ENCODE data around the gene GORASP1. TPM values are rescaled to one million over a fixed set of nuclear protein-coding genes. Genes with fewer than 3 reads are reported as not detected.
A peak's percentile ranks its signal among the peaks of the same experiment; 100 is the strongest.

Gene GORASP1
- total and polyA plus RNA-seq, 2 of the 13 experiments (the other 11 are each of a cell fraction or from before 2014, with no cell fraction given): 36.4 to 39.8 TPM

- TF ChIP-seq MAX (IDR thresholded peaks at IDR 0.05) (peak; percentile 72), REST (IDR thresholded peaks at IDR 0.05; ENCODE audit: borderline replicate concordance in 1 of 2, low read depth in 1 of 2, low read length in 2 of 2) (peak in 1 of 2 experiments; percentile 45; a peak in 1 of 4 replicates), ZNF343 (CRISPR knock-in tag; IDR thresholded peaks at IDR 0.05) (peak; percentile 78), CENPX (CRISPR knock-in tag; IDR thresholded peaks at IDR 0.05) (no peak), ARID4A (CRISPR knock-in tag; IDR thresholded peaks at IDR 0.05; ENCODE audit: borderline replicate concordance) (peak; percentile 89), IRF9 (CRISPR knock-in tag; IDR thresholded peaks at IDR 0.05; ENCODE audit: borderline replicate concordance) (peak; percentile 74; the same call in 1 of the 2 replicates), MXD1 (CRISPR knock-in tag; IDR thresholded peaks at IDR 0.05) (no peak; the same call in 1 of the 2 replicates), HOXD1 (CRISPR knock-in tag; IDR thresholded peaks at IDR 0.05) (no peak), PRPF4 (IDR thresholded peaks at IDR 0.05; ENCODE audit: low read depth, low read length, poor library complexity, severe bottlenecking) (no peak), HOXA9 (CRISPR knock-in tag; IDR thresholded peaks at IDR 0.05; ENCODE audit: borderline replicate concordance) (peak; percentile 91), ZNF549 (CRISPR knock-in tag; IDR thresholded peaks at IDR 0.05) (no peak), THRA (CRISPR knock-in tag; IDR thresholded peaks at IDR 0.05; ENCODE audit: borderline replicate concordance) (peak; percentile 47; the same call in 1 of the 2 replicates), NFKB2 (CRISPR knock-in tag; IDR thresholded peaks at IDR 0.05; ENCODE audit: borderline replicate concordance) (peak; percentile 79; the same call in 1 of the 2 replicates), NCOR1 (IDR thresholded peaks at IDR 0.05; ENCODE audit: borderline replicate concordance, low read length) (no peak), REPIN1 (CRISPR knock-in tag; IDR thresholded peaks at IDR 0.05; ENCODE audit: borderline replicate concordance, low read depth) (peak; percentile 76; the same call in 1 of the 2 replicates)
Measured at GRCh38 chr3:39051649-39052561, 55.5 kb downstream of the GORASP1 start, which contains the start of the genes SCN11A and WDR48 (continued).
